ENCODE measurements around the gene TTYH1.
"Not testable (repeated sequence)": the region's sequence is repeated elsewhere in the genome, so short reads cannot be mapped to it uniquely, and the experiment has no call there.

The TTYH1 gene

GRCh38 chr19:54446349-54446748 lies 31.1 kb downstream of the TTYH1 start:
- not testable (repeated sequence) for DNase-seq (ENCODE audit: low spot score)

- DNase-seq (ENCODE audit: low spot score), result peak; percentile 65
Measured at GRCh38 chr19:54448040-54448773, 32.9 kb downstream of the TTYH1 start.

GRCh38 chr19:54448774-54449700 lies 33.8 kb downstream of the TTYH1 start, which contains the start of gene LENG8:
Gene LENG8, plus strand, starts transcription at chr19:54449199. Its CDS starts 2,146 bp downstream, at chr19:54451345.
- peak; percentile 98 for DNase-seq (ENCODE audit: low spot score)

GRCh38 chr19:54449701-54450069 lies 34.4 kb downstream of the TTYH1 start:
- DNase-seq (ENCODE audit: low spot score), result no peak

GRCh38 chr19:54451331-54451871 lies 36.1 kb downstream of the TTYH1 start:
- DNase-seq (ENCODE audit: low spot score), result no peak

- DNase-seq (ENCODE audit: low spot score), result no peak
Measured at GRCh38 chr19:54451997-54452396, 36.7 kb downstream of the TTYH1 start.

GRCh38 chr19:54452626-54453025 lies 37.4 kb downstream of the TTYH1 start:
- DNase-seq (ENCODE audit: low spot score), result no peak

- DNase-seq (ENCODE audit: low spot score), result no peak
Measured at GRCh38 chr19:54453921-54454780, 38.9 kb downstream of the TTYH1 start.

GRCh38 chr19:54454781-54455675 lies 39.8 kb downstream of the TTYH1 start:
- no peak for DNase-seq (ENCODE audit: low spot score)

- DNase-seq (ENCODE audit: low spot score), result no peak
Measured at GRCh38 chr19:54455786-54456422, 40.6 kb downstream of the TTYH1 start.

GRCh38 chr19:54456423-54457373 lies 41.4 kb downstream of the TTYH1 start:
- DNase-seq (ENCODE audit: low spot score), result no peak

GRCh38 chr19:54457773-54458647 lies 42.7 kb downstream of the TTYH1 start:
- no peak for DNase-seq (ENCODE audit: low spot score)

- no peak for DNase-seq (ENCODE audit: low spot score)
Measured at GRCh38 chr19:54458648-54459281, 43.5 kb downstream of the TTYH1 start.

- no peak for DNase-seq (ENCODE audit: low spot score)
Measured at GRCh38 chr19:54459282-54460229, 44.3 kb downstream of the TTYH1 start.

- no peak for DNase-seq (ENCODE audit: low spot score)
Measured at GRCh38 chr19:54460230-54461005, 45.2 kb downstream of the TTYH1 start.

- DNase-seq (ENCODE audit: low spot score), result no peak
Measured at GRCh38 chr19:54461210-54461609, 45.9 kb downstream of the TTYH1 start.

All from hematopoietic multipotent progenitor cell treated with erythropoietin and hydrocortisone succinate and interleukin-3 and kit ligand, for 17 days (in vitro differentiated cells).